ENCODE data around the gene JAK1. TPM values are rescaled to one million over a fixed set of nuclear protein-coding genes. Genes with fewer than 3 reads are reported as not detected.

The JAK1 gene
- total RNA-seq, 4 donors from 2014 or later, result 132 to 166 (median 161) TPM

- Histone ChIP-seq H3K4me3 (no peak overlapping the region), H3K36me3 (no peaks in the 10 kb centered on the region), H3K27me3 (no peaks in the 10 kb centered on the region), H3K9me3 (no peaks in the 10 kb centered on the region), H3K4me1 (peaks cover 4 to 85% (median 14%) of the 10 kb centered on the region in 3 donors), H3K27ac (no peak overlapping the region)
- TF ChIP-seq EP300 (IDR thresholded peaks at IDR 0.05), result no peak
- ATAC-seq, result no peak
- 54 to 69% methylated on average over 3 of the region's 3 CpGs for WGBS, 2 donors (ENCODE audit: low coverage in 1 of 2)
Observed at GRCh38 chr1:64913361-64914015, 52.9 kb downstream of the JAK1 start.

GRCh38 chr1:64912191-64912590 lies 54.2 kb downstream of the JAK1 start:
- no peaks in the 10 kb centered on the region for H3K9me3 ChIP-seq
- 84 to 90% methylated on average over 2 of the region's 2 CpGs for WGBS, 2 donors (ENCODE audit: low coverage in 1 of 2)
- no peak overlapping the region for H3K4me3 ChIP-seq
- no peaks in the 10 kb centered on the region for H3K27me3 ChIP-seq
- ATAC-seq, result no peak
- H3K4me1 ChIP-seq, result peaks cover 0 to 85% (median 14%) of the 10 kb centered on the region in 3 donors
- H3K36me3 ChIP-seq, result no peaks in the 10 kb centered on the region
- no peak for TF ChIP-seq CTCF (IDR thresholded peaks at IDR 0.05)
- no peak for TF ChIP-seq EP300 (IDR thresholded peaks at IDR 0.05)
- TF ChIP-seq POLR2AphosphoS5 (IDR thresholded peaks at IDR 0.05), result no peak
- no peak for TF ChIP-seq POLR2A (IDR thresholded peaks at IDR 0.05)
- H3K27ac ChIP-seq, result no peak overlapping the region

GRCh38 chr1:64911326-64911725 lies 55.0 kb downstream of the JAK1 start:
- H3K27me3 ChIP-seq, result no peaks in the 10 kb centered on the region
- no peak for TF ChIP-seq POLR2AphosphoS5 (IDR thresholded peaks at IDR 0.05)
- no peak for TF ChIP-seq CTCF (IDR thresholded peaks at IDR 0.05)
- no peak for TF ChIP-seq EP300 (IDR thresholded peaks at IDR 0.05)
- peaks cover 0 to 85% (median 14%) of the 10 kb centered on the region in 3 donors for H3K4me1 ChIP-seq
- H3K4me3 ChIP-seq, result no peak overlapping the region
- no peak for ATAC-seq
- H3K9me3 ChIP-seq, result no peaks in the 10 kb centered on the region
- no peak overlapping the region for H3K27ac ChIP-seq
- 73% methylated on average over 3 of the region's 3 CpGs; no CpG with 5 or more reads in 1 of the 2 donors for WGBS, 2 donors (ENCODE audit: low coverage in 1 of 2)
- H3K36me3 ChIP-seq, result no peaks in the 10 kb centered on the region

GRCh38 chr1:64909031-64909430 lies 57.3 kb downstream of the JAK1 start:
- Histone ChIP-seq H3K4me3 (no peak overlapping the region), H3K4me1 (peaks cover 0 to 67% (median 14%) of the 10 kb centered on the region in 3 donors), H3K27me3 (no peaks in the 10 kb centered on the region), H3K9me3 (no peaks in the 10 kb centered on the region), H3K27ac (no peak overlapping the region), H3K36me3 (no peaks in the 10 kb centered on the region)
- TF ChIP-seq CTCF (IDR thresholded peaks at IDR 0.05) (no peak), POLR2A (IDR thresholded peaks at IDR 0.05) (no peak), EP300 (IDR thresholded peaks at IDR 0.05) (no peak), POLR2AphosphoS5 (IDR thresholded peaks at IDR 0.05) (no peak)
- ATAC-seq, result no peak
- 71 to 75% methylated on average over 3 to 7 of the region's 7 CpGs for WGBS, 2 donors (ENCODE audit: low coverage in 1 of 2)

- Histone ChIP-seq H3K27me3 (no peaks in the 10 kb centered on the region), H3K4me1 (peaks cover 0 to 62% (median 14%) of the 10 kb centered on the region in 3 donors), H3K4me3 (no peak overlapping the region), H3K9me3 (no peaks in the 10 kb centered on the region), H3K36me3 (no peaks in the 10 kb centered on the region), H3K27ac (no peak overlapping the region)
- no peak for TF ChIP-seq POLR2AphosphoS5 (IDR thresholded peaks at IDR 0.05)
- no peak for ATAC-seq
- WGBS, 2 donors (ENCODE audit: low coverage in 1 of 2), result 89 to 100% methylated on average over 1 of the region's 1 CpG
Observed at GRCh38 chr1:64908575-64908974, 57.8 kb downstream of the JAK1 start.

GRCh38 chr1:64906447-64906846 lies 59.9 kb downstream of the JAK1 start:
- Histone ChIP-seq H3K9me3 (no peaks in the 10 kb centered on the region), H3K4me1 (peaks cover 0 to 43% (median 6%) of the 10 kb centered on the region in 3 donors), H3K36me3 (no peaks in the 10 kb centered on the region), H3K4me3 (no peak overlapping the region), H3K27me3 (no peaks in the 10 kb centered on the region), H3K27ac (no peak overlapping the region)
- no peak for TF ChIP-seq POLR2AphosphoS5 (IDR thresholded peaks at IDR 0.05)
- TF ChIP-seq EP300 (IDR thresholded peaks at IDR 0.05), result no peak
- no peak for TF ChIP-seq POLR2A (IDR thresholded peaks at IDR 0.05)
- TF ChIP-seq CTCF (IDR thresholded peaks at IDR 0.05), result no peak
- ATAC-seq, result no peak
- 100% methylated on average over 1 of the region's 3 CpGs for WGBS, 2 donors (ENCODE audit: low coverage in 1 of 2)
